CD14-positive monocyte (primary cell): Measurements from ENCODE around the gene WIZ. TPM values are rescaled to one million over a fixed set of nuclear protein-coding genes. Genes with fewer than 3 reads are reported as not detected.

Source experiments
- DNase-seq, 3 donors: peaks; one replicate each; pipeline ENCODE4 v3.0.0-alpha.2; 2011 to 2022
- H2AFZ ChIP-seq: 2 replicates; pipeline ENCODE4 v1.6.0; 2012; ENCODE audit warnings: mild to moderate bottlenecking, low read depth, low read length, inconsistent platforms; ENCODE audit not compliant: insufficient read depth, poor library complexity, severe bottlenecking
- H3K27ac ChIP-seq, 2 donors: 1 replicate in 1 of 2; 2 replicates in 1 of 2; pipeline ENCODE4 v1.5.1; 2012 to 2013; ENCODE audit warnings: low read length in 2 of 2, control low read depth in 1 of 2, inconsistent platforms in 1 of 2, low read depth in 1 of 2, mild to moderate bottlenecking in 1 of 2
- H3K27me3 ChIP-seq, 2 donors: one replicate each; pipeline versions ENCODE4 v1.6.0 to v1.6.1; 2011 to 2013; ENCODE audit warnings: low read length in 2 of 2; ENCODE audit not compliant: control insufficient read depth in 2 of 2, insufficient read depth in 2 of 2
- H3K36me3 ChIP-seq, 2 donors: replicated peaks in 1 of 2; 1 replicate in 1 of 2; 2 replicates in 1 of 2; pipeline versions ENCODE4 v1.5.1 to v1.6.1; 2012 to 2013; ENCODE audit warnings: low read length in 2 of 2, control low read depth in 1 of 2, inconsistent platforms in 1 of 2, mild to moderate bottlenecking in 1 of 2; ENCODE audit not compliant: insufficient read depth in 2 of 2, control insufficient read depth in 1 of 2
- H3K4me1 ChIP-seq, 2 donors: 1 replicate in 1 of 2; 2 replicates in 1 of 2; pipeline versions ENCODE4 v1.5.1 to v1.6.1; 2012 to 2013; ENCODE audit warnings: low read length in 2 of 2, control low read depth in 1 of 2, inconsistent platforms in 1 of 2, mild to moderate bottlenecking in 1 of 2, moderate library complexity in 1 of 2; ENCODE audit not compliant: insufficient read depth in 2 of 2, control insufficient read depth in 1 of 2
- H3K4me2 ChIP-seq: replicated peaks from 2 replicates; pipeline ENCODE3; 2012; ENCODE audit warnings: low read length, moderate library complexity, mild to moderate bottlenecking; ENCODE audit not compliant: poor library complexity, severe bottlenecking; ENCODE audit errors: extremely low read depth
- H3K4me3 ChIP-seq, 3 experiments: fragments of 200-600 bp in 1 of 3; sonication (generic) in 1 of 3; replicated peaks in 1 of 3; 1 replicate in 2 of 3; 2 replicates in 1 of 3; pipeline ENCODE4 v1.5.1; 2011 to 2013; ENCODE audit warnings: low read length in 3 of 3, mild to moderate bottlenecking in 3 of 3, control low read depth in 2 of 3, low read depth in 2 of 3, inconsistent platforms in 1 of 3, moderate library complexity in 1 of 3
- H3K79me2 ChIP-seq: 2 replicates; pipeline ENCODE4 v1.6.0; 2012; ENCODE audit warnings: mild to moderate bottlenecking, control low read depth, inconsistent platforms, low read length, moderate library complexity; ENCODE audit not compliant: insufficient read depth
- H3K9ac ChIP-seq: 2 replicates; pipeline ENCODE4 v1.6.0; 2017; ENCODE audit warnings: low read length, mild to moderate bottlenecking; ENCODE audit not compliant: insufficient read depth, poor library complexity, severe bottlenecking
- H3K9me3 ChIP-seq, 2 donors: replicated peaks in 1 of 2; 1 replicate in 1 of 2; 2 replicates in 1 of 2; pipeline versions ENCODE4 v1.5.1 to v1.6.1; 2012 to 2013; ENCODE audit warnings: low read length in 2 of 2, control low read depth in 1 of 2; ENCODE audit not compliant: control insufficient read depth in 1 of 2, insufficient read depth in 1 of 2
- H4K20me1 ChIP-seq: 2 replicates; pipeline ENCODE4 v1.6.0; 2012; ENCODE audit warnings: mild to moderate bottlenecking, low read length, control low read depth, moderate library complexity; ENCODE audit not compliant: insufficient read depth
- H3K27ac Mint-ChIP-seq, 7 donors: one replicate each; pipeline ENCODE4 v1.8.0; 2020; ENCODE audit warnings: mild to moderate bottlenecking in 7 of 7, mixed read lengths in 7 of 7, moderate library complexity in 6 of 7, inconsistent platforms in 2 of 7
- H3K27me3 Mint-ChIP-seq, 3 donors: one replicate each; pipeline ENCODE4 v1.8.0; 2021 to 2022; ENCODE audit warnings: low read depth in 3 of 3, mild to moderate bottlenecking in 3 of 3, mixed read lengths in 3 of 3, moderate library complexity in 3 of 3, inconsistent platforms in 1 of 3
- H3K36me3 Mint-ChIP-seq, 2 donors: one replicate each; pipeline ENCODE4 v1.8.0; 2020; ENCODE audit warnings: mixed read lengths in 2 of 2, inconsistent platforms in 1 of 2, mild to moderate bottlenecking in 1 of 2
- H3K4me1 Mint-ChIP-seq: one replicate; pipeline ENCODE4 v1.8.0; 2020; ENCODE audit warnings: mild to moderate bottlenecking, mixed read lengths
- H3K4me3 Mint-ChIP-seq, 2 donors: one replicate each; pipeline ENCODE4 v1.8.0; 2020; ENCODE audit warnings: mild to moderate bottlenecking in 2 of 2, mixed read lengths in 2 of 2, moderate library complexity in 1 of 2
- H3K9me3 Mint-ChIP-seq, 7 donors: one replicate each; pipeline ENCODE4 v1.8.0; 2020 to 2022; ENCODE audit warnings: mixed read lengths in 7 of 7, mild to moderate bottlenecking in 6 of 7, moderate library complexity in 6 of 7, inconsistent platforms in 2 of 7
- CTCF ChIP-seq: fragments of 200-600 bp; IDR thresholded peaks from one replicate; pipeline ENCODE4 v1.8.0; 2022; ENCODE audit warnings: antibody characterized with exemption, mild to moderate bottlenecking
- WGBS: methylation state at CpG from one replicate; pipeline ENCODE4 v1.1.5; 2013; ENCODE audit warnings: missing lambda C conversion rate; ENCODE audit not compliant: insufficient coverage; 5-methylcytosine and 5-hydroxymethylcytosine counted together
- intact Hi-C, 2 donors: fragments of 100-400 bp; cut with micrococcal nuclease; formaldehyde crosslinking; loops; one replicate each; pipeline versions ENCODE4 v1.15.0 to v1.15.1; 2023
- polyA plus RNA-seq, 3 donors: library from polyadenylated mRNA; depleted of rRNA in 1 of 3; unstranded in 2 of 3; stranded (reverse) in 1 of 3; fragments of 300-500 nt in 2 of 3; fragments of >200 nt in 1 of 3; fragmentation: Illumina TruSeq in 2 of 3; gene quantifications; 1 replicate in 2 of 3; 2 replicates in 1 of 3; pipeline ENCODE4 v1.2.3, GENCODE V29; 2012 to 2021

Gene WIZ
- polyA plus RNA-seq, 3 donors: 0.47 to 13.7 (median 0.51) TPM

- peaks cover 71 to 96% of the 10 kb centered on the region in 2 donors for H3K36me3 ChIP-seq
- TF ChIP-seq CTCF: no peak
- peaks cover 66% of the 10 kb centered on the region for H4K20me1 ChIP-seq
- no peak overlapping the region for H3K4me2 ChIP-seq
- Mint-ChIP-seq H3K36me3 (peaks cover 67 to 89% of the 10 kb centered on the region in 2 donors), H3K4me1 (no peaks in the 10 kb centered on the region), H3K4me3 (no peak overlapping the region), H3K9me3 (no peaks in the 10 kb centered on the region), H3K27ac (no peak overlapping the region), H3K27me3 (no peaks in the 10 kb centered on the region)
- peaks cover 23% of the 10 kb centered on the region for H3K79me2 ChIP-seq
- intact Hi-C loops: no loop called here
- no peaks in the 10 kb centered on the region for H3K4me1 ChIP-seq
- no peak overlapping the region for H3K4me3 ChIP-seq
- 100% methylated on average over 1 of the region's 5 CpGs for WGBS
- DNase-seq: no peak
- H3K9me3 ChIP-seq: no peaks in the 10 kb centered on the region
- H3K27ac ChIP-seq: no peak overlapping the region
- H2AFZ ChIP-seq: no peak overlapping the region
- H3K27me3 ChIP-seq: no peaks in the 10 kb centered on the region
- no peak overlapping the region for H3K9ac ChIP-seq
Measured at GRCh38 chr19:15394426-15394825, 55.3 kb downstream of the WIZ start.

GRCh38 chr19:15393963-15394362 is 55.8 kb downstream of the WIZ start:
- Mint-ChIP-seq H3K36me3 (peaks cover 66 to 88% of the 10 kb centered on the region in 2 donors), H3K27ac (no peak overlapping the region), H3K9me3 (no peaks in the 10 kb centered on the region), H3K4me3 (no peak overlapping the region), H3K27me3 (no peaks in the 10 kb centered on the region), H3K4me1 (no peaks in the 10 kb centered on the region)
- H3K36me3 ChIP-seq: peaks cover 66 to 96% of the 10 kb centered on the region in 2 donors
- no peak overlapping the region for H3K27ac ChIP-seq
- H3K4me3 ChIP-seq: no peak overlapping the region
- peaks cover 71% of the 10 kb centered on the region for H4K20me1 ChIP-seq
- intact Hi-C loops: no loop called here
- H3K4me1 ChIP-seq: no peaks in the 10 kb centered on the region
- H3K27me3 ChIP-seq: no peaks in the 10 kb centered on the region
- no peak for TF ChIP-seq CTCF
- no peak for DNase-seq
- no peak overlapping the region for H2AFZ ChIP-seq
- peaks cover 27% of the 10 kb centered on the region for H3K79me2 ChIP-seq
- H3K4me2 ChIP-seq: no peak overlapping the region
- no peaks in the 10 kb centered on the region for H3K9me3 ChIP-seq
- no peak overlapping the region for H3K9ac ChIP-seq
